Metanephros (tissue), 1 donor: ENCODE data around the gene CCR2. TPM values are rescaled to one million over a fixed set of nuclear protein-coding genes. Genes with fewer than 3 reads are reported as not detected.

Experiments
- total RNA-seq: library from RNA; depleted of rRNA; stranded (reverse); fragments of >200 nt; gene quantifications from one replicate; pipeline ENCODE4 v1.2.3, GENCODE V29; 2014

CCR2 gene
- total RNA-seq: 4.7 TPM

DNA sequence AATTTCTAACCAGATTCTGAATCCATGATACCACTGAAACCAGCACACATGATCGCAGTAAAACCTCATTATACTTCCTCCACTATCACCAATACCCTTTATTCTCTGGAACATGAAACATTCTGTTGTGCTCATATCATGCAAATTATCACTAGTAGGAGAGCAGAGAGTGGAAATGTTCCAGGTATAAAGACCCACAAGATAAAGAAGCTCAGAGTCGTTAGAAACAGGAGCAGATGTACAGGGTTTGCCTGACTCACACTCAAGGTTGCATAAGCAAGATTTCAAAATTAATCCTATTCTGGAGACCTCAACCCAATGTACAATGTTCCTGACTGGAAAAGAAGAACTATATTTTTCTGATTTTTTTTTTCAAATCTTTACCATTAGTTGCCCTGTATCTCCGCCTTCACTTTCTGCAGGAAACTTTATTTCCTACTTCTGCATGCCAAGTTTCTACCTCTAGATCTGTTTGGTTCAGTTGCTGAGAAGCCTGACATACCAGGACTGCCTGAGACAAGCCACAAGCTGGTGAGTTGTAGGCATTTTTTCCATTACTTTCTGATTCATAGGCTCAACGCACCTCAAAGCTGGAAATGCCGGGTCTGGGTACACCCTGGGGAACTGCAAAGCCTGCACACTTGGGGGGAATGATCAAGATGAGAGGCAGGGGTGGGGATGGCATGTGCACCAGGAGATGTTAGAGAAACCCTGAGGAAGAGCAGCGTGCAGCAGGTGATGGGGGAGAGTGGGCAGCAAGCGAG lies at the start of gene CCR2:
CCR2 (plus strand) TSS at position 465 of the 764 bp plus-strand sequence. CDS start 3,417 bp downstream, outside the sequence.

DNA sequence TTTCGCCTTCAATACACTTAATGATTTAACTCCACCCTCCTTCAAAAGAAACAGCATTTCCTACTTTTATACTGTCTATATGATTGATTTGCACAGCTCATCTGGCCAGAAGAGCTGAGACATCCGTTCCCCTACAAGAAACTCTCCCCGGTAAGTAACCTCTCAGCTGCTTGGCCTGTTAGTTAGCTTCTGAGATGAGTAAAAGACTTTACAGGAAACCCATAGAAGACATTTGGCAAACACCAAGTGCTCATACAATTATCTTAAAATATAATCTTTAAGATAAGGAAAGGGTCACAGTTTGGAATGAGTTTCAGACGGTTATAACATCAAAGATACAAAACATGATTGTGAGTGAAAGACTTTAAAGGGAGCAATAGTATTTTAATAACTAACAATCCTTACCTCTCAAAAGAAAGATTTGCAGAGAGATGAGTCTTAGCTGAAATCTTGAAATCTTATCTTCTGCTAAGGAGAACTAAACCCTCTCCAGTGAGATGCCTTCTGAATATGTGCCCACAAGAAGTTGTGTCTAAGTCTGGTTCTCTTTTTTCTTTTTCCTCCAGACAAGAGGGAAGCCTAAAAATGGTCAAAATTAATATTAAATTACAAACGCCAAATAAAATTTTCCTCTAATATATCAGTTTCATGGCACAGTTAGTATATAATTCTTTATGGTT lies 17.1 kb downstream of the CCR2 start, which contains the start of gene CCR5:
CCR5 (plus strand) TSS at position 108 of the 680 bp plus-strand sequence. CDS start 1,957 bp downstream, outside the sequence.

DNA sequence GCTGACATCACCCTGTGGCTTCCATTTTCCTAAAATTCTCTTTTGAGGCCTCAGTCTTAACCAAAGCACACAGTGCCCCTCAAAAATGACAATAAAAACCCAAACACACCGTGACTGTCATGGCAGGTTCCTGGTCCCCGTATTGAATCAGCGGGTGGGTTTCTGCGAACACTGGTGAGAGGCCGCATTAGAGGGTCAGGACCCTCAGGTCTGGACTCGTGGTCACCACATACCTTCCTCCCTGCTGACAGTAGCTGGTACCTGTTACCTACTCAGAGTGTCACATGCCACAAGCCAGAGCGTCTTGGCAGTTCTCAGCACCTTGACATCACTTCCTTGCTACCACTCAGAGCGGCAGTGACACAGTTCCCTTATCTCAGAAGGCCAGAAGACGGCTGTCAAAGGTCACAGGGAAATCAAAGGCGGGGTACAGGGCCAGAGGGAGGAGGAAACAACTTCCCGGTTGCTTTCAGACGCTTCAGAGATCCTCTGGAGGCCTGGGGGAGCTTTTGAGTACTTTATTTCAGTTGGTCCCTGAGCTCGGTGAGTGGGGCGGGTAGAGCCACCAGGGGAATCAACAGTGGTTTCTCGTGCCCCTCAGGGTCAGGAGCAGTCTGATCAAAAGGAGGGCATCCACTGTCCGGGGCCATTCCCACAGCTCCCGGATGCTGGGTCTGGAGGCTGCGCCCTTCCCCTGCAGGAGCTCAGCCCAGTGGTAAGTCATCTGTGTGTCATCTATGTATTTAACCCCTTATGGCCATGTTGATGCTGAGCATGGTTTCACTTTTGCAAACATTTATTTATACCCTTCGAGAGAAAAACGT lies 53.1 kb downstream of the CCR2 start, which contains the start of the genes CCR5AS and CCRL2:
CCR5AS (minus strand) TSS at position 279 of the 824 bp plus-strand sequence.
CCRL2 (plus strand) TSS at position 472 of the 824 bp plus-strand sequence. CDS start 821 bp downstream, outside the sequence.

Other genes with a start within 250 kb of the CCR2 start
- gene CCR1, start 145.8 kb upstream of the CCR2 start, total RNA-seq: 4.3 TPM
- gene CCR3, start 111.7 kb upstream of the CCR2 start, total RNA-seq: 0.47 TPM
- gene CCR5, start 16.8 kb downstream of the CCR2 start, total RNA-seq: 0.47 TPM
- 2.6 TPM for gene CCRL2, start 53.1 kb downstream of the CCR2 start, total RNA-seq
- 24.8 TPM for gene LTF, start 110.8 kb downstream of the CCR2 start, total RNA-seq
- not detected for gene RTP3, start 143.9 kb downstream of the CCR2 start, total RNA-seq
- 4.1 TPM for gene LRRC2, start 212.2 kb downstream of the CCR2 start, total RNA-seq